ENCODE results near the gene REV3L. TPM values are rescaled to one million over a fixed set of nuclear protein-coding genes. Genes with fewer than 3 reads are reported as not detected.
A peak's percentile ranks its signal among the peaks of the same experiment; 100 is the strongest.

REV3L gene
- total RNA-seq, 1 donor from 2014 or later: 38.0 TPM

- Mint-ChIP-seq H3K9me3 (ENCODE audit: low read depth) (peaks cover 12% of the 10 kb centered on the region), H3K27ac (ENCODE audit: unreplicated experiment) (no peak overlapping the region)
Measured at GRCh38 chr6:111403388-111403787, 79.6 kb downstream of the REV3L start.

DNA sequence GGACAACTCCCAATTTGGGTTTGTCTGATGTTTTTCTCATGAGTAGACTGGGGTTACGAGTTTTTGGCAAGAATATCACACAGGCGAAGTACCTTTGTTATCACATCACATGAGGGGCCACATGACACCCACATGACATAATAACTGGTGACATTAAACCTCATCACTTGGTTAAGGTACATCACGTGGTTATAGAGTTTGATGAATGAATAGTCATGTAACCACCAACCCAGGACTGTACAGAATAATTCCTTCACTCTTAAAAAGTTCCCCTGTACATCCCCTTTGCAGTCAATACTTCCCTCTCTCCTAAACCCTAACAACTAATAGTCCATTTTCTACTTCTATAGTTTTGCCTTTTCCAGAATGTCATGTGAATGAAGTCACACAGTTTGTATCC is 83.4 kb downstream of the REV3L start:
- Mint-ChIP-seq H3K4me1 (ENCODE audit: low read depth) (no peaks in the 10 kb centered on the region), H3K36me3 (ENCODE audit: low read depth) (peaks cover 46% of the 10 kb centered on the region), H3K27me3 (ENCODE audit: low read depth) (no peaks in the 10 kb centered on the region), H3K27ac (ENCODE audit: unreplicated experiment) (no peak overlapping the region), H3K9me3 (ENCODE audit: low read depth) (peaks cover 12% of the 10 kb centered on the region), H3K4me3 (ENCODE audit: unreplicated experiment) (no peak overlapping the region)
- DNase-seq (ENCODE audit: low spot score): no peak
- TF ChIP-seq CTCF (IDR thresholded peaks at IDR 0.05): no peak

More at GRCh38 chr6:111403388-111403787, 79.6 kb downstream of the REV3L start:
- H3K4me3 Mint-ChIP-seq (ENCODE audit: unreplicated experiment): no peak overlapping the region
- H3K36me3 Mint-ChIP-seq (ENCODE audit: low read depth): peaks cover 33% of the 10 kb centered on the region
- no peak for DNase-seq (ENCODE audit: low spot score)
- no peaks in the 10 kb centered on the region for H3K4me1 Mint-ChIP-seq (ENCODE audit: low read depth)
- TF ChIP-seq CTCF (IDR thresholded peaks at IDR 0.05): no peak
- no peaks in the 10 kb centered on the region for H3K27me3 Mint-ChIP-seq (ENCODE audit: low read depth)

DNA sequence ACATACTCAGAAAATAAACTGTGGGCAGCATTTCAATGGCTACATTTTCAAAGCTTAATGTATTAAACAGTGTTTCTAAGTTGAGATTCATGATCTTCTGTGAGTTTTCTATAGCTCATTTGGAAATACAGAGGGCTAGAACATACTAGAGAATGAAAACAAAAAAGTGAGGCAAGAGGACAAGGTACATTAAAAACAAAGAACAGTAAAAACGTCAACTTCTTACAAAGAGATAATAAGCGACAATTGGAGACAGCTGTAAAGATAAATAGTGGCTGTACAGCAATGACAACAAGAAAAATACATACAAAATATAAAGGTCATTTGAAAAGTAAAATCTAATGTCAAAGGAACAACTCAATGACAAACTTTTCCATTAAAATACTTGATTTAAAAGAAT is 94.3 kb downstream of the REV3L start:
- peaks cover 4% of the 10 kb centered on the region for H3K9me3 Mint-ChIP-seq (ENCODE audit: low read depth)
- no peak for DNase-seq (ENCODE audit: low spot score)
- no peaks in the 10 kb centered on the region for H3K27me3 Mint-ChIP-seq (ENCODE audit: low read depth)
- no peak overlapping the region for H3K27ac Mint-ChIP-seq (ENCODE audit: unreplicated experiment)
- peaks cover 4% of the 10 kb centered on the region for H3K4me1 Mint-ChIP-seq (ENCODE audit: low read depth)
- H3K4me3 Mint-ChIP-seq (ENCODE audit: unreplicated experiment): no peak overlapping the region
- H3K36me3 Mint-ChIP-seq (ENCODE audit: low read depth): peaks cover 32% of the 10 kb centered on the region
- TF ChIP-seq CTCF (IDR thresholded peaks at IDR 0.05): no peak

DNA sequence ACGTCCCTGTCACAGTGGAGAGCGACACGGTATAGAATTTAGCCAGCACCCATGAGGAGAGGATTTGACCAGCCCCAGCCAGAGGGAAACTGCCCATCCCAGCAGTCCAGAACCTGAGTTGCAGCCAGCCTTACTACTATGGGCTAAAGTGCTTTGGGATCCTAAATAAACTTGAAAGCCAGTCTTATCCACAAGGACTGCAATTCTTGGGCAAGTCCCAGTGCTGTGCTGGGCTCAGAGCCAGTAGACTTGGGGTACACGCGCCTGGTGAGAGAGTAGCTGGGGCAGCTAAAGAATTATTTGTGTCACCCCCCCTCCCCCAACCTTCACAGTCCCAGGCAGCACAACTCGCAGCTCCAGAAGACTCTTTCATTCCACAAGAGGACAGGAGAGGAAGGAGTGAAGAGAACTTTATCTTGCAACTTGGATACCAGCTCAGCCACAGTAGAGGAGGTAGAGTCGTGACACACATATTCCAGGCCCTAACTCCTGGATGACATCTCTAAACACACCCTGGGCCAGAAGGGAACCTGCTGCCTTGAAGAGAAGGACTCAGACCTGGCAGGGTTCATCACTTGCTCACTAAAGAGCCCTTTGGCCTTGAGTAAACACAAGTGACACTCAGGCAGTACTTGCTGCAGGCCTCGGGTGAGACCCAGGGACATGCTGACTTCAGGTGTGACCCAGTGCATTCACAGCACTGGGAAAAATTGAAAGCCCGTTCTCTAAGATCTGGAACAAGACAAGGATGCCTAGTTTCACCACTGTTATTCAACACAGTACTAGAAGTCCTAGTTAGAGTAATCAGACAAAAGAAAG is 100.3 kb downstream of the REV3L start:
- H3K9me3 Mint-ChIP-seq (ENCODE audit: low read depth): peaks cover 7% of the 10 kb centered on the region
- peaks cover 11% of the 10 kb centered on the region for H3K4me1 Mint-ChIP-seq (ENCODE audit: low read depth)
- DNase-seq (ENCODE audit: low spot score): no peak
- no peak for TF ChIP-seq CTCF (IDR thresholded peaks at IDR 0.05)
- peak overlapping the region; percentile 71 for H3K27ac Mint-ChIP-seq (ENCODE audit: unreplicated experiment)
- H3K36me3 Mint-ChIP-seq (ENCODE audit: low read depth): peaks cover 45% of the 10 kb centered on the region
- no peak overlapping the region for H3K4me3 Mint-ChIP-seq (ENCODE audit: unreplicated experiment)
- H3K27me3 Mint-ChIP-seq (ENCODE audit: low read depth): no peaks in the 10 kb centered on the region

DNA sequence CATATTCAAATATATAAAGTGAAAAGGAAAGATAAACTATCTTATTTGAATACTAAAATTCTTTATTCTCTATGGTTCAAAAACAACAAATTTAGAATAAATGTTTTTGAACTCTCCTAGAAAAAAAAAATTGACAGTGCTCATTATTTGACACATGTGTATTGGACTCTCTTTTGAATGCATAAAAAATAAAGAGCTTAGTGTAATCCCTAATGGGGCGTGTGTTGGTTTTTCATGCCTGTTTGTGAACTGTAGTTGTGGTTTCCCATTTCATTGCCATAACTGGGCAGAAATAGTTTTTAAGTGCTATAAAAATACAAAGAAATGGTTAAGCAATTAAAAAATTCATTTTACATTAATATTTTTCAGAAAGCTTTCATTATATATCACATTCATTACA is 101.3 kb downstream of the REV3L start:
- H3K4me3 Mint-ChIP-seq (ENCODE audit: unreplicated experiment): no peak overlapping the region
- no peaks in the 10 kb centered on the region for H3K27me3 Mint-ChIP-seq (ENCODE audit: low read depth)
- H3K9me3 Mint-ChIP-seq (ENCODE audit: low read depth): peaks cover 7% of the 10 kb centered on the region
- no peak for DNase-seq (ENCODE audit: low spot score)
- peaks cover 11% of the 10 kb centered on the region for H3K4me1 Mint-ChIP-seq (ENCODE audit: low read depth)
- no peak overlapping the region for H3K27ac Mint-ChIP-seq (ENCODE audit: unreplicated experiment)
- peaks cover 42% of the 10 kb centered on the region for H3K36me3 Mint-ChIP-seq (ENCODE audit: low read depth)
- no peak for TF ChIP-seq CTCF (IDR thresholded peaks at IDR 0.05)

Data from chondrocyte (in vitro differentiated cells).